ENCODE data around the gene HAAO. TPM values are rescaled to one million over a fixed set of nuclear protein-coding genes. Genes with fewer than 3 reads are reported as not detected.

The HAAO gene
- total and polyA plus RNA-seq, 2 of the 13 experiments (the other 11 are each of a cell fraction or from before 2014, with no cell fraction given): 36.1 to 42.7 TPM

DNA sequence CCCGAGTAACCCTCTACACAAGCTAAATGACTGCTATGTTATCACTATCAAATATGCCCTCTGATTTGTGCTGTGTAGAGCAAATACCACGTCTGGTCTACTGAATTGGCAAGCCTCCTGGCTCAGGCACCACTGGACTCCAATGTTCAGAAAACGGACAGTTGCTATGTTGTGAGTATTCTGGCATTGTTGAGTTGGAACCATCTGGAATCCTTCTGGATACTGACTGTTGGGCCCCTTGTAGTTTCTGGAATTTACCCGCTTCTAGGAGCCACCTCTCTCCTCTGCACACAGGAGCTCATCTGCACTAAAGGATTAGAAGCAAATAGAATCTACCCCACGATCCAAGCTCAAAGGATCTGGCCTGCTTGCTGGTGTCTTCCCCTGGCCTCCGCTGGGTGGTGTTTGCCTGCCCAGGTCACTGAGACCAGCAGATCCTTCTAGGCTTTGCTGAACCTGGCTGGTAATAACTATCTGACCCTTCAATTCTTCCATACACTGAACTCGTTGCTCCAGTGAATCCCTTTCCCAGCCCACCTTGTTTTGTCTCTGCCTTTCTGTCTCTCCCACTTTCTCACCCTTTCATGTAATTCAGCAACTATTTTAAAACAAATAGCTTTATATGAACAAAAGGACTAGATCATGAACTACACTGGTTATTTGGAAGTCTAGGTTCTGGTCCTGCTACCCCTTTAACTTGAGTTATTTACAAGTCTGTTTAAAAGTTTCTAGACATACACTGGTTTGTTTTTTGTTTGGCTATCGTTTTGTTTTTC, 2.1 kb upstream of the HAAO start (continued):
- no peak for TF ChIP-seq ZNF430 (CRISPR knock-in tag; IDR thresholded peaks at IDR 0.05)
- TF ChIP-seq ZNF251 (CRISPR knock-in tag; IDR thresholded peaks at IDR 0.05): no peak
- TF ChIP-seq ZNF101 (CRISPR knock-in tag; IDR thresholded peaks at IDR 0.05; ENCODE audit: borderline replicate concordance, low read depth): no peak
- TF ChIP-seq FOXK1 (CRISPR knock-in tag; IDR thresholded peaks at IDR 0.05; ENCODE audit: borderline replicate concordance, low read depth): no peak
- TF ChIP-seq ZSCAN29 (CRISPR knock-in tag; conservative IDR thresholded peaks at IDR 0.05): no peak; the same call in 1 of the 2 replicates
- no peak for TF ChIP-seq ZNF549 (CRISPR knock-in tag; IDR thresholded peaks at IDR 0.05)
- no peak for TF ChIP-seq SRY (CRISPR knock-in tag; IDR thresholded peaks at IDR 0.05)
- TF ChIP-seq, protein P1, sequence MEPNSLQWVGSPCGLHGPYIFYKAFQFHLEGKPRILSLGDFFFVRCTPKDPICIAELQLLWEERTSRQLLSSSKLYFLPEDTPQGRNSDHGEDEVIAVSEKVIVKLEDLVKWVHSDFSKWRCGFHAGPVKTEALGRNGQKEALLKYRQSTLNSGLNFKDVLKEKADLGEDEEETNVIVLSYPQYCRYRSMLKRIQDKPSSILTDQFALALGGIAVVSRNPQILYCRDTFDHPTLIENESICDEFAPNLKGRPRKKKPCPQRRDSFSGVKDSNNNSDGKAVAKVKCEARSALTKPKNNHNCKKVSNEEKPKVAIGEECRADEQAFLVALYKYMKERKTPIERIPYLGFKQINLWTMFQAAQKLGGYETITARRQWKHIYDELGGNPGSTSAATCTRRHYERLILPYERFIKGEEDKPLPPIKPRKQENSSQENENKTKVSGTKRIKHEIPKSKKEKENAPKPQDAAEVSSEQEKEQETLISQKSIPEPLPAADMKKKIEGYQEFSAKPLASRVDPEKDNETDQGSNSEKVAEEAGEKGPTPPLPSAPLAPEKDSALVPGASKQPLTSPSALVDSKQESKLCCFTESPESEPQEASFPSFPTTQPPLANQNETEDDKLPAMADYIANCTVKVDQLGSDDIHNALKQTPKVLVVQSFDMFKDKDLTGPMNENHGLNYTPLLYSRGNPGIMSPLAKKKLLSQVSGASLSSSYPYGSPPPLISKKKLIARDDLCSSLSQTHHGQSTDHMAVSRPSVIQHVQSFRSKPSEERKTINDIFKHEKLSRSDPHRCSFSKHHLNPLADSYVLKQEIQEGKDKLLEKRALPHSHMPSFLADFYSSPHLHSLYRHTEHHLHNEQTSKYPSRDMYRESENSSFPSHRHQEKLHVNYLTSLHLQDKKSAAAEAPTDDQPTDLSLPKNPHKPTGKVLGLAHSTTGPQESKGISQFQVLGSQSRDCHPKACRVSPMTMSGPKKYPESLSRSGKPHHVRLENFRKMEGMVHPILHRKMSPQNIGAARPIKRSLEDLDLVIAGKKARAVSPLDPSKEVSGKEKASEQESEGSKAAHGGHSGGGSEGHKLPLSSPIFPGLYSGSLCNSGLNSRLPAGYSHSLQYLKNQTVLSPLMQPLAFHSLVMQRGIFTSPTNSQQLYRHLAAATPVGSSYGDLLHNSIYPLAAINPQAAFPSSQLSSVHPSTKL (CRISPR knock-in tag; IDR thresholded peaks at IDR 0.05): peak; percentile 65
- TF ChIP-seq, protein P2, sequence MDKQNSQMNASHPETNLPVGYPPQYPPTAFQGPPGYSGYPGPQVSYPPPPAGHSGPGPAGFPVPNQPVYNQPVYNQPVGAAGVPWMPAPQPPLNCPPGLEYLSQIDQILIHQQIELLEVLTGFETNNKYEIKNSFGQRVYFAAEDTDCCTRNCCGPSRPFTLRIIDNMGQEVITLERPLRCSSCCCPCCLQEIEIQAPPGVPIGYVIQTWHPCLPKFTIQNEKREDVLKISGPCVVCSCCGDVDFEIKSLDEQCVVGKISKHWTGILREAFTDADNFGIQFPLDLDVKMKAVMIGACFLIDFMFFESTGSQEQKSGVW (CRISPR knock-in tag; IDR thresholded peaks at IDR 0.05; ENCODE audit: borderline replicate concordance): no peak
- TF ChIP-seq KMT2A (CRISPR knock-in tag; IDR thresholded peaks at IDR 0.05): peak; percentile 69
- no peak for TF ChIP-seq ZFP36L1 (CRISPR knock-in tag; IDR thresholded peaks at IDR 0.05)
- no peak for TF ChIP-seq NCOR1 (IDR thresholded peaks at IDR 0.05; ENCODE audit: borderline replicate concordance, low read length)
- no peak for TF ChIP-seq ZNF235 (CRISPR knock-in tag; IDR thresholded peaks at IDR 0.05; ENCODE audit: borderline replicate concordance)
- no peak for TF ChIP-seq NRL (CRISPR knock-in tag; IDR thresholded peaks at IDR 0.05; ENCODE audit: borderline replicate concordance)
- no peak for TF ChIP-seq HMGA1 (CRISPR knock-in tag; conservative IDR thresholded peaks at IDR 0.05)
- TF ChIP-seq PHF8 (CRISPR knock-in tag; IDR thresholded peaks at IDR 0.05): 0 out of 2 replicates have a peak, but pooled peaks have one; percentile 25
- TF ChIP-seq SP4 (CRISPR knock-in tag; IDR thresholded peaks at IDR 0.05): no peak
- TF ChIP-seq EHMT2 (IDR thresholded peaks at IDR 0.05; ENCODE audit: borderline replicate concordance, low read depth, low read length): no peak
- no peak for TF ChIP-seq CHD4 (IDR thresholded peaks at IDR 0.05; ENCODE audit: borderline replicate concordance, low read length)
- no peak for TF ChIP-seq RFXAP (CRISPR knock-in tag; IDR thresholded peaks at IDR 0.05; ENCODE audit: borderline replicate concordance)
- TF ChIP-seq ZNF329 (CRISPR knock-in tag; IDR thresholded peaks at IDR 0.05; ENCODE audit: low read depth): no peak
- no peak for TF ChIP-seq ZNF577 (CRISPR knock-in tag; IDR thresholded peaks at IDR 0.05; ENCODE audit: borderline replicate concordance, low read depth)
- TF ChIP-seq PAWR (CRISPR knock-in tag; IDR thresholded peaks at IDR 0.05; ENCODE audit: borderline replicate concordance): no peak
- no peak for TF ChIP-seq ZNF24 (IDR thresholded peaks at IDR 0.05)
- TF ChIP-seq, protein P3, sequence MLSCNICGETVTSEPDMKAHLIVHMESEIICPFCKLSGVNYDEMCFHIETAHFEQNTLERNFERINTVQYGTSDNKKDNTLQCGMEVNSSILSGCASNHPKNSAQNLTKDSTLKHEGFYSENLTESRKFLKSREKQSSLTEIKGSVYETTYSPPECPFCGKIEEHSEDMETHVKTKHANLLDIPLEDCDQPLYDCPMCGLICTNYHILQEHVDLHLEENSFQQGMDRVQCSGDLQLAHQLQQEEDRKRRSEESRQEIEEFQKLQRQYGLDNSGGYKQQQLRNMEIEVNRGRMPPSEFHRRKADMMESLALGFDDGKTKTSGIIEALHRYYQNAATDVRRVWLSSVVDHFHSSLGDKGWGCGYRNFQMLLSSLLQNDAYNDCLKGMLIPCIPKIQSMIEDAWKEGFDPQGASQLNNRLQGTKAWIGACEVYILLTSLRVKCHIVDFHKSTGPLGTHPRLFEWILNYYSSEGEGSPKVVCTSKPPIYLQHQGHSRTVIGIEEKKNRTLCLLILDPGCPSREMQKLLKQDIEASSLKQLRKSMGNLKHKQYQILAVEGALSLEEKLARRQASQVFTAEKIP (CRISPR knock-in tag; IDR thresholded peaks at IDR 0.05; ENCODE audit: borderline replicate concordance): no peak
